ENCODE measurements around the gene TWIST1.

TWIST1 gene

DNA sequence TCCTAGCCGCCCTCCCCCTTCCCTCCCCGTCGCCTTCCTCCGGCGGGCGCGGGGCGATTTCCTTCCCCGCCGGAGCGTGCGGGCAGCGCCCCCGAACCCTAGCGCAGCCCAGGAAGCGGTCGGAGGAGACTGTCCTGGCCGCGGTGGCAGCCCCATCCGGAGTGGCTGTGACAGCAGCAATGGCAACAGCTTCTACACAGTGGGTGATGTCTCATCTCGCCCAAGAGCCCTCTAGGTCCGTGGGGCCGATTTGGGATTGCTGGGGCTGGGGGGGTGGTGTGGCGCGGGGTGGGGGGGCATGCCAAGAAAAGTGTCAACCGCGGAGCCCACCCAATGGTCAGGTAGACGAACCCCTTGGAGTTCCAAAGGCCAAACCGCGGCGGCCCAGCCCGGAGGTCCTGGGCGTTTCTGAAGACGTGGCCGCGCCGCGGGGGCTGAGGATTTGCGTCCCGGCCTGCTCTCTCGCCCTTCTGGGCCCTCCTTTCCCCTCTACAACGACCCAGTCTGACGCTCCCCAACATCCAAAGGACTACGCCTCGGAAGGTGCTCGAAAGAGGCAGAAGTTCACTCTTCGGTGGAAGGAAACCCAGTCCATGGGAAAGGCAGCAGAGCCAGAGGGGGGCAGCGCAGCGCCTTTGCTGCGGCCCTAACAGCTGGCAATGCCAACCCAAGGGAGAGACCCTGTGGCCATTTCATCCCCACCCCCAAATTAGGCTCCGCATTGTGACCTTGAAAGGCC lies 603 bp upstream of the TWIST1 start:
- Mint-ChIP-seq H3K27ac (no peak overlapping the region), H3K36me3 (no peaks in the 10 kb centered on the region), H3K4me3 (no peak overlapping the region), H3K27me3 (peaks cover 37% of the 10 kb centered on the region), H3K4me1 (peaks cover 4% of the 10 kb centered on the region), H3K9me3 (no peaks in the 10 kb centered on the region)

DNA sequence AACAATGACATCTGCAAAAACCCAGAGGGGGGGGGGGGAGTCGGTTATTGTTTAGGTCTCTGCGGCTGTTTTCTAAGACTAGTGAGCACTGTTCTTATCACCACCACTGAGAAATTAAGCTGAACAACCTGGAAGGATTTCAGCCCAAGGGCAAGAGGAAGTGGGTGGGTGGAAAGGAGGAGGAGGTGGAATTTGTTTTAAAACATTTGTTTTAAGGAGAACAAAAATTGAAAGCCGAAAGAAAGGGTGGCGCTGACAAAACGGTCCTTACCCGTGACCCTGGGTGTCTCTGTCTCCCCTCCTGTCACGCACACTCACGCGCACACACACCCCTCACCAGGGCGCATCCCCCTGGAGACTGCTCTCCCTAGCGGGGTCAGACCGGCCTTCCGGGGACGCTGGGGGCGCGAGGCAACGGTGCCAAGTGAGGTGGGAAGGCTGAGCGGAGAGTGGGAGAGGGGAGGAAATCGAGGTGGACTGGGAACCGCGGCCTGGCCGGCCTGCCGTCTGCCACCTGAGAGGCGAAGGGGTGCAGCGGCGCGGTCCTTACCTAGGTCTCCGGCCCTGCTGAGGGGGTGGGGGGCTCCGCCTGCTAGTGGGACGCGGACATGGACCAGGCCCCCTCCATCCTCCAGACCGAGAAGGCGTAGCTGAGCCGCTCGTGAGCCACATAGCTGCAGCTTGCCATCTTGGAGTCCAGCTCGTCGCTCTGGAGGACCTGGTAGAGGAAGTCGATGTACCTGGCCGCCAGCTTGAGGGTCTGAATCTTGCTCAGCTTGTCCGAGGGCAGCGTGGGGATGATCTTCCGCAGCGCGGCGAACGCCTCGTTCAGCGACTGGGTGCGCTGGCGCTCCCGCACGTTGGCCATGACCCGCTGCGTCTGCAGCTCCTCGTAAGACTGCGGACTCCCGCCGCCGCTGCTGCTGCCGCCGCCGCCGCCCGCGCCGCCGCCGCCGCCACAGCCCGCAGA lies 1.0 kb downstream of the TWIST1 start:
- H3K9me3 Mint-ChIP-seq, result no peaks in the 10 kb centered on the region
- peaks cover 4% of the 10 kb centered on the region for H3K4me1 Mint-ChIP-seq
- H3K27ac Mint-ChIP-seq, result no peak overlapping the region
- no peak overlapping the region for H3K4me3 Mint-ChIP-seq
- H3K27me3 Mint-ChIP-seq, result peaks cover 35% of the 10 kb centered on the region
- no peaks in the 10 kb centered on the region for H3K36me3 Mint-ChIP-seq

DNA sequence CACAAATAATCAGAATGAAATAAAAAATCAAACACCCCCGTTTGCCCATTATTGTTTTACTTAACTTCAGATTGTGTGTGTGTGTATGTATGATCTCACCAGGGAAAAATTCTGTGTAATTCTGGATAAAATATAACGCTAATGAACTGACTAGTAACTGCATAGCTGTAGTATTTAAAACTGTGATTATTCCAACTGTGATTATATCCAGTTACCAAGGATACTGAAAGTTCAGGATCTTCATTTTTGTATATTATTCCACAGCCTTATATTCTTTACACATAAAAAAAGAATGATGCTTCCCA lies 2.9 kb downstream of the TWIST1 start:
- H3K4me1 Mint-ChIP-seq, result peaks cover 4% of the 10 kb centered on the region
- no peak overlapping the region for H3K27ac Mint-ChIP-seq
- peaks cover 40% of the 10 kb centered on the region for H3K27me3 Mint-ChIP-seq
- H3K9me3 Mint-ChIP-seq, result no peaks in the 10 kb centered on the region
- no peak overlapping the region for H3K4me3 Mint-ChIP-seq
- no peaks in the 10 kb centered on the region for H3K36me3 Mint-ChIP-seq

DNA sequence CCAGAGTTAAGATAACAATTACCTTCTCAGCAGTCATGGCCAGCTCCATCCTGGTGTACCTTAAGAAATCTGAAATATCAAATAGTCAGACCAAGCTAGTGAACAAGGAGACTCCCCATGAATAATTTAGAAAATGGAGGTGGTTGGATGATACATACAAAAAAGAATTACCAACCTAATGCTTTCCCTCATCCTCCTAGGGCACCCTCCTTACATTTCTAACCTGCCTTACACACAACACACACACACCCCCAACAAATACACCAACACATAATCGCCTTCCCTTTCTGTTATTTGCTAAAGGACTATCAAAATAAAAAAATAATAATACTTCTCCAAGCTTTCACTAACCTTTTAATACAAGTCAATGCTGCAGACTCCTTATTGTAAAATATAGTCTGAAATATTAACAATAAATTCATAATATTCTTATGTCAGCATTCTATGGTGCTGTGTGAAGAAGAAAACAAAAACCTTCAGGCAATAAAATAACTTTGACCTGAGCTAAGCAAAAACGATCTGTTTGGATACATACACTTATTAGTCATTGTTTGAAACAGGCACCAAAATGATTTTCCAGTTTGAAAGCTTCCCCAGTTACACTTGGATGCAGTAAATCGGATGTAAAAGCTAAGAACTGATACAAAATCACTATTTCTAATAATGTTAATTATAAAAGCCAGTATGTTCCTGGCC lies 3.4 kb downstream of the TWIST1 start:
- no peaks in the 10 kb centered on the region for H3K9me3 Mint-ChIP-seq
- H3K27ac Mint-ChIP-seq, result no peak overlapping the region
- H3K36me3 Mint-ChIP-seq, result no peaks in the 10 kb centered on the region
- H3K4me1 Mint-ChIP-seq, result peaks cover 4% of the 10 kb centered on the region
- no peak overlapping the region for H3K4me3 Mint-ChIP-seq
- peaks cover 43% of the 10 kb centered on the region for H3K27me3 Mint-ChIP-seq

DNA sequence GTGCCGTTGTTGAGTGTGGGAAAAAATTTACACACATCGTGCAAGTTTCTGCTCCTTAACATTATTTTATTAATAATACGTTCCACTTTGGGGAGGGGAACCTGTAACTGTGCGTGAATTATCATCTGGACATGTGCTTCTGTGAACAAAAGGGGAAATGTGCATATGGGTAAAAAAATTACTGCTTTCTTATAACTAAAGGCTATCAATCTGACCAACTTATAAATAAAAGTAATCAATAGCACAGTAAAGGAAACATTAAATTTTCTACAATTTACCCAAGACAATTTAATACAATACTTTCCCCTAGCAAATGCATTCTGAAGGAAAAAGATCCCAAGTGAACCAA lies 4.5 kb downstream of the TWIST1 start:
- Mint-ChIP-seq H3K4me3 (no peak overlapping the region), H3K27me3 (peaks cover 48% of the 10 kb centered on the region)

DNA sequence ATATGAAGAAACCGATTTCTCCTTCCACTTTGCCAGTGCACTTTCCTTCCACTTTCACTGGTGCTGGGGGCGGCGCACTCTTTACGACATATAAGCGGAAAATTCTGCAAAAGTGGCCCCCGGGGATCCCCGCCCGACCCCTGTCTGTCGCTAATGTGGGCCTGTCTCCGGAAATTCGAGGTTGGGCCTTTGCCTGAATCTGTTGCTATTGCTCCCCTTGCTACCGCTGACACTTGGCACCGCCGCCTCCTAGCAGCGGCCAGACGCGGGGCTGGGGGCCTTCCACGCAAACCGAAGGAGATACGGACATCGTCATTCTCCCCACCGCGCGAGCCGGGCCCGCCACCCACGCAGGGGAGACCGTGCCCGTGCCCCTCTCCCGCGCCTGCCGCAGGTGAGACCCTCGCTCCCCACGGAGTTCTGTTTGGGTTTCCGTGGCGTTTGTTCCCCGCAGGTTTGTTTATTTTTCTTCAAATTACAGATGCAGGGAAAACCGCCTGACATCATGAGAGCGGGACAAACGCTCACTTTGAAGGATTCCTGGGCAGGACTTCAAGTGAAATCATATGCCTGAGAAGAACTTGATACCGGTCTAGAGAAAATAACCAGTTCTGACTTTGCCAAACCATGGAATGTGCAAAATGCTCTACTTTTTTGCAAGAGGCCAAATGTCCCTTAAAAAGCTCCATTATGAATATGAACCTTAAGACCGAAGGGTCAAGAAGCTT lies 5.0 kb downstream of the TWIST1 start:
- Mint-ChIP-seq H3K9me3 (no peaks in the 10 kb centered on the region), H3K27me3 (peaks cover 53% of the 10 kb centered on the region), H3K4me1 (peaks cover 4% of the 10 kb centered on the region), H3K27ac (no peak overlapping the region), H3K4me3 (no peak overlapping the region), H3K36me3 (no peaks in the 10 kb centered on the region)

More for the DNA sequence above, 4.5 kb downstream of the TWIST1 start:
- no peaks in the 10 kb centered on the region for H3K9me3 Mint-ChIP-seq
- no peaks in the 10 kb centered on the region for H3K36me3 Mint-ChIP-seq
- no peak overlapping the region for H3K27ac Mint-ChIP-seq
- peaks cover 4% of the 10 kb centered on the region for H3K4me1 Mint-ChIP-seq

DNA sequence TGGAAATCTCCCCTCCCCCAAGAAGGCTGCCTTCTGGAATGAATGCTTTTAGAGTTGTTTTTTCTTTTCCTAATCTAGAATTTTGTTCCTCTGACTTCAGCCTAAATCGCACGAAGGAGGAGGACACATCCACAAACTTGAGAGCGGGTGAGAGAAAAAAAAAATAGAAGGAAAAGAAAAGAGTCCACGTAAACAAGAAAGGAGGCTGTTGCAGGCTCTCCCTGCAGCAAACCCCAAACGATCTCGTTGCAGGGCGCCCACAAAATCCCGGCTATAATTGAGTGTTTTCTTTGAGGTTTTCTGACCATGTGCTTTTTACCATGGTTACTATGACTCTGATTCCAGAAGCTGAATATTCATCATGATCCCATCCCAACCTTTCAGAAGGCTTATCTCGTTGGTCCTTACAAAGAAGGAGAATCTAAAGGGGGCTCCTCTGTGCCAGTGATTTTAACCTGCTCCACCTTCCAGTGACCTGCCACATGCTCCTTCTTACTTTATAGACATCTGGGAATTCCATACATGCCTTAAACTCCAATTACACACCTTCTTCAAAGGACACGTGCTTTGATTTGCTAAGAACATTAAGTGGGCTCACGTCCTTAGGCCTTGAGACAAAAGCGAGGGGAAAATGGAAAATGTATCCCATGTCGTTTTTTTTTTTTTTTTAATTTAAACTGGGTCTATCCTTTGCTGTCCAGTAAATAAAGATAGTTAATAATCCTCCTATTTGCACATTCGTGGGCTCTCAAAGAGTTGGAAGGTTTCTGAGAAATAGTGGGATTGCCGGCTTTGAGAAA lies 5.8 kb downstream of the TWIST1 start:
- Mint-ChIP-seq H3K4me3 (no peak overlapping the region), H3K27me3 (peaks cover 55% of the 10 kb centered on the region), H3K4me1 (peaks cover 4% of the 10 kb centered on the region), H3K9me3 (no peaks in the 10 kb centered on the region), H3K27ac (no peak overlapping the region), H3K36me3 (no peaks in the 10 kb centered on the region)

DNA sequence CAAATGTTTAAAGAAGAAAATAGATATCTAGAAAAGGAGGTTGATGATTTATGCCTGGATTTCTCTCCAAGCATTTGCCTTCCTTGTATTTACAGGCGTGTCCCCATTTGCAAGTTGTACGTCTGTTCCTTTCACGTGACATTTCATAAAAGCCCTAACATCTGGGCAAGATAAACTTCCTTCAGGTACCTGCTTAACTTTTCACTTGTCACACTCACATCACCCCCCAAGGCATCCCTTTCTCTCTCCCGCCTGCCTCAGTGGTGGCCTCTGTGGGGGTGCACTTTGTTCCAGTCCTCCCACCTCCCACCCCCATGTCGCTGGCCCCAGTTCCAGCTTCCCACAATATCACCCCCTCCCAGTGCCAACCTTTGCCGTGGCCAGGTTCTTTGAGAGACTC lies 6.7 kb downstream of the TWIST1 start:
- H3K27me3 Mint-ChIP-seq, result peaks cover 60% of the 10 kb centered on the region

DNA sequence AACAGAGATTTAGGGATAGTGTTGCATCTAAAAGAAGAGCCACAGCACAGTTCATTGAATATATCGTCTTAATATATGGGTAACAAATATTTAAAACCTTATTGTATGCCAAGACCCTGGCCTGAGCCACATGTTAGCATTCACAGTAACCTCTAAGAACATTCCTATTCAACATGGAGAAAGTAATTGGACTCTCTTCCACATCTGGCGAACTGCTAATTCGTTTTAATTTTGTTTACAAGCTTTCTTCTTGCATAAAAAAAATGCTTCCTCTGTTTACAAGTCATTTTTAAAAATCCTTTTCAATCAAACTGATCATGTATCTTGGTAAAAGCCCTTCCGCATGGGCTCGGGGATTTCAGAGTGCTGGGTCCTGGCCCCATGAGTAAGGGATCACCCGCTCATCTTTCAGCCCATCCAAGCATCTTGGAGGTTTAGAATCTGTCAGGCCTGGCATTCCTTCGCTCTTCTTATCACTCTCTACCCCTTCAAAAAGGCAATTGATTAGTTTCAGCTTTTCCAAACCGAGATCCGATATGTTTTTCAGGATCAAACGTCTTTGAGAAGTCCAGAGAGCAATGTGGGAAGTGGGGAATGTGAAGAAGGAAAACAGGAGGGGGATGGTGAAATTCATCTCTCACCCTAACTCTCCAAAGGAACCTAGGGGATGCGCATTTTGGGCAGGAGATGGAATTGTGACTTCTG lies 7.3 kb downstream of the TWIST1 start:
- Mint-ChIP-seq H3K27me3 (peaks cover 65% of the 10 kb centered on the region), H3K4me3 (no peak overlapping the region), H3K27ac (no peak overlapping the region), H3K9me3 (no peaks in the 10 kb centered on the region), H3K36me3 (no peaks in the 10 kb centered on the region), H3K4me1 (no peaks in the 10 kb centered on the region)

More for the DNA sequence above, 6.7 kb downstream of the TWIST1 start:
- Mint-ChIP-seq H3K4me3 (no peak overlapping the region), H3K36me3 (no peaks in the 10 kb centered on the region), H3K9me3 (no peaks in the 10 kb centered on the region), H3K27ac (no peak overlapping the region), H3K4me1 (no peaks in the 10 kb centered on the region)

DNA sequence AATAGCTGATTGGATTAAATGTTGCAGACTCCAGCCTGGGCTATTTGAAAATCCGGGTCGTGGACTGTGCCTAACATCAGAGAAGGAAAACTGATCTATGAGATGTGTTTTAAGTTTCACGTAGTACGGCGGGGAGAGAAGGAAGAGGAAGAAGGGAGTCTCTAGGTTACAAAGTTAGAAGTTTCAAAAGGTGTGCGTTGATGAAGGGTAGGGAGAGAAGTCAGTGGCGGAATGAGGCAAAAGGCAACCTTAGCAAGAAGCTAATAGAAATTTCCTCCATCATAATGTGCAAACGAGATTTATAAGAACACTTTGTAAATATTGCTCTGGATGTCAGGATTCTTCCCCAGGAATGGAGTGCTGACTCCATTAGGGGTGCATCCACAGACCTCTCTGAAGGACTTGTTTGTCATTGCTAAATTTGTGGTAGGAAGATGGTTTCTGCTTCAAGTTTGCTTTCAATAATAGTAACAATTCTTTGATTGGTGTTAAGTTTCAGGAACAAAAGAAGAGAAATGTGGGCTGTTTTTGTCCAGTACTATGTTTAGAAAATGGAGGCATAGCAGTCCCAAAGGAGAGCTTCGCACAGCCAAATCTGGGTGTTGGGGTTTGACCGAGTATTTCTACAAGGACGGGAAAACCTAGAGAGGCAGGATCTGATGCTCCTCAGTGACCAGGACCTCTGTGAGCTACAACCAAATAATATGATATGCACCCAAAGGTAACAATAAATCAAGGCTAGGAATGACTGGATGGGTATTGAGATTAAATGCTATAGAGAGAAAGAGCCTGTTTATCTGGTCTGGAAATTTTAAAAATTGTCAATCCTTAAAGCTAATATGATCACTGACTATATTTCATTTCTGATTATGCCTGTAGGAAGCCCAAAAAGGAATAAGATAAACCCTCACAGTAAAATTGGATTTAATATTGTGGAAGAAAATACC lies 8.2 kb downstream of the TWIST1 start:
- no peaks in the 10 kb centered on the region for H3K36me3 Mint-ChIP-seq
- H3K4me1 Mint-ChIP-seq, result no peaks in the 10 kb centered on the region
- peaks cover 64% of the 10 kb centered on the region for H3K27me3 Mint-ChIP-seq
- H3K27ac Mint-ChIP-seq, result no peak overlapping the region
- H3K4me3 Mint-ChIP-seq, result no peak overlapping the region
- no peaks in the 10 kb centered on the region for H3K9me3 Mint-ChIP-seq

DNA sequence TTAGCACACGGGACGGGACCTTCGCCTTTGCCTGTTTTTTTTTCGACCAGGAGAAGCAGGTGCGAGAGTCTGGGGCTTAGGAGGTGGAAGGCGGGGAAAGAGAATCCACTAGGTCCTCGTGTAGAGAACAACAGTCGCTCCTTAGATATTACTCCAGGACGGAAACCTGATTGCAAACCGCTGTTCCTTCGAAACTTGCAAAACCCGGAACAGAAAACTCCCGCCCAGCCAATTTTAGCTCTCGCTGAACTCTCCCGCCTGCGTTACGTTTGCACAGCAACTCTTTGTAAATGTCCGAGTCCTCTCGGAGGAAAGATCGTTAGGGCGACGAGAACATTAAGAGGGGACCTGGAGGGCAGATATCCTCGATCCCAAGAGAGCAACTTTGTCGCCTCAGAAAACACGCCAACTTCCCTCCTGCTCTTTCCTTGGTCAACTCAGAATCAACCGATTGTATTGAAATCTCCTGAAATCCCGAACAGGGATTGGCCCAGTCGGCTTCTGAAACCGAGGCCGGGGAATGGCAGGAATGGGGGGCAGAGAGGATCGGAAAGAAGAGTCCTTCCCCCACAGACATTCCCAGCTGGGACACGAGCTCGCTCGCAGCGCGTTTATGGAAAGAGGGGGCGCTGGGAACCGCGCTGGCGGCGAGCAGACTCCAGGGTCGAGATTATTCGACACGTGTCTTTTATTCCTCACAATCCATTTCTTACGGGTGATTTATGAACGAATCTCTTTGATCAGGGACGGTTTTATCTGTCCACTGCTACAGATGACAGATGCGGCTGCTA lies 9.9 kb downstream of the TWIST1 start:
- no peaks in the 10 kb centered on the region for H3K36me3 Mint-ChIP-seq
- H3K9me3 Mint-ChIP-seq, result peaks cover 6% of the 10 kb centered on the region
- no peak overlapping the region for H3K4me3 Mint-ChIP-seq
- peaks cover 68% of the 10 kb centered on the region for H3K27me3 Mint-ChIP-seq
- H3K27ac Mint-ChIP-seq, result no peak overlapping the region
- H3K4me1 Mint-ChIP-seq, result no peaks in the 10 kb centered on the region

DNA sequence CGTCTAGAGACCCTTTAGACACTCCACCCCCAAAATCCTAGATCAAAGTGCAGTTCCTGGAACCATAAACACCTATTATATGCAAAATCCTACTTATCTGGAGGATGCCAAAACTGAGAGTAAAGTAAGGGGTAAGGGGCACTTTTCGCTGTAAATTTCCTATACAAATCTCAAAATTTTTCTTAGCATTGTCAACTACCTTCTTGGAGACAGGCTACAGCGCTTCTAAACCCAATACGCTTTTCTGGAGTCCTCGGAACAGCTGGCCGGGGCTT lies 10.4 kb downstream of the TWIST1 start:
- H3K36me3 Mint-ChIP-seq, result no peaks in the 10 kb centered on the region
- H3K4me3 Mint-ChIP-seq, result no peak overlapping the region
- H3K27ac Mint-ChIP-seq, result no peak overlapping the region
- H3K27me3 Mint-ChIP-seq, result peaks cover 68% of the 10 kb centered on the region
- H3K4me1 Mint-ChIP-seq, result no peaks in the 10 kb centered on the region
- H3K9me3 Mint-ChIP-seq, result peaks cover 6% of the 10 kb centered on the region
